GM21529 (cell line): ENCODE measurements around the gene VGF.
"Not testable (repeated sequence)": the region's sequence is repeated elsewhere in the genome, so short reads cannot be mapped to it uniquely, and the experiment has no call there.

Experiments used
- ATAC-seq: cut with Tn5 transposase; IDR thresholded peaks from one replicate; pipeline ENCODE4 v1.9.1; 2021; ENCODE audit not compliant: unreplicated experiment

Gene VGF

GRCh38 chr7:101165075-101165957 lies at the start of gene VGF:
TSS of gene VGF (minus strand) at chr7:101165569. CDS start at chr7:101164843, 726 bp downstream.
- ATAC-seq: peak; percentile 72

GRCh38 chr7:101212014-101212413 lies 46.6 kb upstream of the VGF start:
- ATAC-seq: no peak

GRCh38 chr7:101211501-101211900 lies 46.1 kb upstream of the VGF start:
- ATAC-seq: no peak

- ATAC-seq: no peak
Observed at GRCh38 chr7:101210143-101210542, 44.8 kb upstream of the VGF start.

GRCh38 chr7:101208794-101209193 lies 43.4 kb upstream of the VGF start:
- no peak for ATAC-seq

- no peak for ATAC-seq
Observed at GRCh38 chr7:101207459-101207858, 42.1 kb upstream of the VGF start.

GRCh38 chr7:101206665-101207042 lies 41.3 kb upstream of the VGF start:
- no peak for ATAC-seq

GRCh38 chr7:101205901-101206664 lies 40.7 kb upstream of the VGF start:
- ATAC-seq: no peak

- ATAC-seq: not testable (repeated sequence)
Observed at GRCh38 chr7:101203740-101204738, 38.7 kb upstream of the VGF start.

GRCh38 chr7:101202603-101202918 lies 37.2 kb upstream of the VGF start:
- no peak for ATAC-seq

GRCh38 chr7:101201695-101202602 lies 36.6 kb upstream of the VGF start:
- no peak for ATAC-seq

- ATAC-seq: no peak
Observed at GRCh38 chr7:101200862-101201599, 35.7 kb upstream of the VGF start, which contains the start of gene MOGAT3. TSS of gene MOGAT3 (minus strand) at chr7:101201036. CDS start at chr7:101200854, 182 bp downstream.

GRCh38 chr7:101200504-101200861 lies 35.1 kb upstream of the VGF start:
- ATAC-seq: no peak

- ATAC-seq: not testable (repeated sequence)
Observed at GRCh38 chr7:101199522-101199921, 34.2 kb upstream of the VGF start.

GRCh38 chr7:101198476-101198875 lies 33.1 kb upstream of the VGF start:
- no peak for ATAC-seq

GRCh38 chr7:101197991-101198390 lies 32.6 kb upstream of the VGF start:
- ATAC-seq: no peak

GRCh38 chr7:101195884-101196283 lies 30.5 kb upstream of the VGF start:
- ATAC-seq: no peak

GRCh38 chr7:101189109-101189508 lies 23.7 kb upstream of the VGF start:
- ATAC-seq: no peak

- ATAC-seq: no peak
Observed at GRCh38 chr7:101186844-101187428, 21.6 kb upstream of the VGF start.
